Smooth muscle cell of the brain vasculature (primary cell): ENCODE data around the gene TRAPPC6A.

ENCODE experiments used
- DNase-seq: peaks from one replicate; pipeline ENCODE4 v3.0.0-alpha.2; 2012; ENCODE audit warnings: low read depth, low spot score

Gene TRAPPC6A

DNA sequence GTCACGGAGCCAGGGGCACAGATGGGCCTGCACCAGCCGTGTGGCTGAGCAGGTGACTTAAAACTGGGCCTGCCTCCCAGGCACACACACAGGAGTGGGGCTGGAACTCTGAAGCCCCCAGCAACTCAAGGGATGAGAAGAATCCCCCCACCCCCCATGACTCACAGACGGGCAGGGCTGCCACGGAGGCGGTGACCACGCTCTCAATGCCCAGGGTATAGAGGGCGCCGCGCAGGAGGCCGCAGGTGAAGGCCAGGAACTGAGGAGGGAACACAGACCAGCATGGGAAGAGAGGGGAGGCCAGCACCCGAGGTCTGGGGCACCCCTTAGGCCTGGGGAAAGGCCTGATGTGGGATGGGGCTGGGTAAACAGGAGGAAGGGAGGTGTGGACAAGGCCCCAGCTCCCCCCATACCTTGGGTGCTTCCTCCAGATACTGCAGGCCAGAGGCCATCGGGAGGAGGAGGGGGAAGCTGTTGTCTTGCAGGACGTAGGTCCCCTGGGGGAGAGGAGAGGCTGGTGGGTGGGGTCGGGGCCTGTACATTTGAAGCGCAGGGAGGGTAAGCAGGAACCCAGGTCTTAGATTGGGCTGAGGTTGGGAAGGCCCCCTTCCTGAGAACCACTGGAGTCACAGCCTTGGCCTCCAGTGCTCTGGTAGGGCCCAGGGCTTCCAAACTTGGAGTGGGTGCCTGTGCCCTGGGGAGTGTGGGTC, 14.1 kb downstream of the TRAPPC6A start:
- DNase-seq = no peak

DNA sequence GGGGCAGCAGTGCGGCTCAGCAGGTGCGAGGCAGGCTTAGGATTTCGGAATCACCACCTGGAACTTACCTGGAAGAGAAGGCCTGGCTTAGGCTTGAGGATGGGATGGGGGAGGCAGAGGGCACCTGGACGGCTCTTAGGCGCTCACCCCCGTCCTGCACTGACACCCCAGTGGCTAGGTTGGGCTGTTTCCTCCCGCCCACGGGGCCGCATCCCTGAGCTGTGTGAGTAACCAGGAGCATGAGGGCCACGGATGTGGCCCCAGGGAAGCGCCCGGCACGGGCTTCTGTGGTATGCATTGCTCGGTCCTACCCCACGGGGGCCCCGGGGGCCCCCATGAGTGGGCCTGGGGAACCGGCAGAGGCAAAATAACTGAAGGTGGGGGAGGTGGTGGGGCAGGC, 14.9 kb downstream of the TRAPPC6A start:
- no peak for DNase-seq

DNA sequence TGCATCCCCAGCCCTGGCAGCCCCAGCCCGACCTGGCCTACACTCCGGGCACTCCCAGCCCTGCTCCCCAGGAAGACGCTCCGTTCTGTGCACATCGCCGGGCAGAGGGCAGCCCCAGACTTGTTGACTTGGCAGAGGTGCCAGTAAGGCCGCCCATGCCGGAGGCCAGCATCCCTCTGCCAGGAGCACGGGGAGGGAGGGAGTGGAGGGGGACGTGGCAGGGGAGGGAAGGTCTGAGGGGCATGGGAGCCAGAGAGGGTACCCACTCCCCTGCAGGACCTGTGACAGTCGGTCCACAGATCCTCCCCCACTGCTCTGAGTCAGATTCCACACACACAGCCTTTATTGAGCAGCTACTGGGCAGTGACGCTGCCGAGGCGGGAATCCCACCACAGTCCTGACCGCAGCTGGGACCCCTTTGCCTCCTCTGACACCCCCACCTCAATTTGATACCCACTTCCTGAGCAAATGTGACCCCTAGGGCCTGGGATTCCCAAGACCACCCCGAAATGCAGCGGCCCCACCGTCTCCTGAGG, 15.4 kb downstream of the TRAPPC6A start:
- no peak for DNase-seq

DNA sequence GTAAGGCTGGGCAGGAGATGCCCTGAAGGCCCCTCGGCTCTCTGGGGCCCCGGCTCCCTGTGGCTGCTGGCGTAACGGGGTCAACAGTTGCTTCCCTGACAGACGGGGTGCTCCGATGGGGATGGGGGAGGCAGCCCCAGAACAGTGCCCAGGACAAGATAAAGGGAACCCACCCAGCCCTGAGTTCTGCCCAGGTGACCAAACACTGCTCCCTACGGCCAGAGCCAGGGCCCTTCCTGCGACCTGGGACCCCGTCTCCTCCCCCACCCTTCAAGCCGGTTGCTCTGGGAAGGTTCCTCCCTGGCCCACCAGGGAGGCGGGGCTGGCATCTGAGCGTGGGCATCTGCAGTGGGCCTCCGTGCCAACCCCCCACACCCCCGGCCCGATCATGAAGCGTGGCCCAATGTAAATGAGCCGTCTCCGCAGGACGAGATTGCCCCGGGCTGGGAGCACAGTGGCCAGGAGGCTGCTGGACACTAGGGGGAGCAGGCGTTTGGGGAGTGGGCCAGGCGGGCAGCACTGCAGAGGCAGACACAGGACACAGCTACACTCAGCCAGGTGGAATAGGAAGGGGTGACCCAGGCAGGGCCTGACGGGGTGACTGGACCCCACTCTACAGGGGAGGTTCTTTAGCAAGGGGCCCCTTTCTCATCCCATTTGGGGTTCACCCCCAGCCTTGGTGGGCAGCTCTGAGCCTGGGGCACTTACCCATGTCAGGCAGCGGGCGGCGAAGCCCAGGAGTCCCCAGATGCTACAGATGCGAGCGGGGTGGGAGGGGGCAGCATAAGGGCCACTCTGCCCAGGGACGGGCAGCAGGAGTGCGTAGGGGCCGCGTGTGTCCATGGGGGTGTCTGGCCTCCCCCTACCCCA, 16.1 kb downstream of the TRAPPC6A start:
- no peak for DNase-seq

DNA sequence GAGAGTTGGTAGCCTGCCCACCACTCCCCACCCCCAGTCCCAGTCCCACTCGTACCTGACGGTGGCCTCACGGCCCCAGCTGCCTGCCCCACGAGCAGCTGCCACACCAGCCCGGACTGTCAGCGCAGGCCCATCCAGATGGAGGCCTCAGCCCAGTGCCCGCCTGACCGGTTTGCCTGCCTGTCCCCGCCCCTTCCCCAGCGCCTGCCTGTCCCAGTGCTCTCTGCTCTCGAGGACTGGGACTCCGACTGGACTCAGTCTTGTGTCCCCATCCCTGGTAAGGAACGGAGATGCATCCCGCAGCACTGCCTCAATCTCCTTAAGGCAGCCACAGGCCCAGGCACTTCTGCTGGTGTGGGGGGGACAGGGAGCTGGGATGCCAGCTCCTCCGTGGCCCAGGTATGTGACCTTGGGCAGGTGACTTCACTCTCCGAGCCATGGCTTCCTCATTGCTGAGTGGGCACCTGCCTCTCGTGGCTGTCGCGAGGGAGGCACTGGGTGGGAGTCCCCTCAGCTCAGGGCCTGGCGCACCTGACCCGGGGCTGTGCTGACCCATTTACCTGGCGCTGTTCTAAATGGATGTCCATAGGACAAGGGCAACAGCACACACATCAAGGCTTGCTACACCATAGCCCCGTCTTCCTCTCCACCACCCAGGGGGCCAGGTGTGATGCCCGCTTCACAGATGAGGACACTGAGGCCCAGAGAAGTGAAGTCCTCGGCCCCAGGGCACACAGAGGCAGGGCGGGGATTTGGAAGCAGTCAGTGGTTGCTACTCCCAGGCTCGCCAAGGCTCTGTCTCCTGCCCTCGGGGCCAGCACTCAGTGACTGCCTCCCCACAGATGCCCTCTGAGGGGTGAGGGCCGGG, 16.9 kb downstream of the TRAPPC6A start, which contains the start of gene NKPD1:
TSS of gene NKPD1 (minus strand) at position 113 of the 868 bp plus-strand sequence. CDS start 832 bp downstream, outside the sequence.
- no peak for DNase-seq

DNA sequence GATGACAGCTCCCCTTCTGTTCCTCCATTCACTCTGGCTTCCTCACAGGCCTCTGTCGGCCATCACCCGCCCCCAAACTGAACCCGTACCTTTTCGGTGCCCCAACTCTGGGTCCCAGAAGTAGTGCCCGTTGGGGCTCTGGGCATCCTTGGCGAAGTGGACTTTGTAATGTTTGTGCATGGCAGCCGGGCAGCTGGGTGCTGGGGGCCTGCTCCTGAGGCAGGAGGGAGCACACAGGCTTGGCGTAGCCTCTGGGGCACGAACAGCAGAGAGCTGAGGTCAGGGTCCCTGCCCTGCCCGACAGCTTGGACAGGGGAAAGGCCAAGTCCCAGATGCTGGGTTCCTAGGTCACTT, 18.1 kb downstream of the TRAPPC6A start:
- no peak for DNase-seq

DNA sequence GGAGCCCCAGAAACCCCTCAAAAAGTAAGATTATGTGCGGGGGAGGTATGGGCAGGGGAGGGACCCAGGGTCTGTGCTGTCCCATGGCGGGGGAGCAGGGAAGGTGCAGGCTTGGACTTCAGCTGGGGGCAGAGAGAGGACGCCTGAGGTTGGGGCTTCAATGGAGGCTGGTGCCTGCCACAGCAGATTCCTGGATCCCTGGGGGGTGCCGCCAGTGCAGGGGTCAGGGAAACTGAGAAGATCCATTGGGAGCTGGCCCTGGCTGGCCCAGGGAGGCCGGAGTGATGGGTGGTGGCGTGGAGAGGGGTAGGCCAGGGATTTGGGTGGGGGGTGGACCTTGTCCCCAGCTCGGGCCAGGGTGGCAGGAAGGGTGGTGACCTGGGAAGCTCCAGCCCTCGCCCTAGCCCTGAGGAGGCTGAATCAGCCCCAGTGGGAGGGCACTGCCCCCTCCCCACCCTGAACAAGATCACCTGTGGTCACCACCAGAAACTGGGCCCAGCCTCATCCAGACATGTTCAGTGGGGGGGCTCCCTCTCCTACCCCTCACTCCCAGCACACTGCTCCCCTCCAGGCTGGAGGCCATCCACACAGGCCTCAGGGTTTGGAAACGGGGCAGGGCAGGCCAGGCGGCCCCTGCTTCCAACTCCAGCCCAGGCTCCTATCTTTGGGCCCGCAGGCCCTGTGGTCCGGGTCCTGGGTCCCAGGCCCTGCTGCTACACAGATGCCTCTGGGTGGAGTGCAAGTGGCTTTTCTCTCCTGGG, 18.6 kb downstream of the TRAPPC6A start:
- DNase-seq = no peak

DNA sequence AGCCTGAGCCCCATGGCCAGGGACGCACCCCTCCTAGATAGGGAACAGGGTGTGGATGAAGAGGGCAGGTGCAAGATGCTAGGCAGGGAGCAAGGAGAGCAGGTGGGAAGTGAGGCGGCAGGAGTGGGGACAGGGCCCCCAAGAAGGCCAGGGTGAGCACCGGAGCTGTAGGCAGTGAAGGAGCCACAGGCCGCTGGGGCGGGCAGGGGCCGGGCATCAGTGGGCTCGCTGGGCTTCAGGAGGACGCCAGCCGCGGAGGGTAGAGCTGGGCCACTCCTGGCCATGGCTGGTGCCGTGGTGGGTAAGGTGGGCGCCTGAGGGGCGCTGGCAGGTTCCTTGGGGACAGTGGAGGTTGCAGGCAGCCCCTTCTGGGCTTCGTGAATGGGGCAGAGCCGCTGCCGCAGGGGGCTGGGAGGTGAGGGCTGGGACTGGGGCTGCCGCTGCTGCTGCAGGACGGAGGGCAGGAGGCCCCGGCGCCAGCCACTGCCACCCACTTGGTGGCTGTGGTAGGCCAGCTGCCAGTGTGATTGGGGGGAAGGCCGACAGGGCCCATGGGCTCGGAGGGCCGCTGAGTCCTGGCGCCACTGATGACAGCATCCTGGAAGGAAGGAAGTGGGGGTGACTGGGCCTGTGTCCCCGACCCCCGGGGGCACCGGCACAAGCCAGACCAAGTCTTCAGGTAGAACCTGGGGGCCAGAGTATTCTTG, 19.4 kb downstream of the TRAPPC6A start:
- no peak for DNase-seq

DNA sequence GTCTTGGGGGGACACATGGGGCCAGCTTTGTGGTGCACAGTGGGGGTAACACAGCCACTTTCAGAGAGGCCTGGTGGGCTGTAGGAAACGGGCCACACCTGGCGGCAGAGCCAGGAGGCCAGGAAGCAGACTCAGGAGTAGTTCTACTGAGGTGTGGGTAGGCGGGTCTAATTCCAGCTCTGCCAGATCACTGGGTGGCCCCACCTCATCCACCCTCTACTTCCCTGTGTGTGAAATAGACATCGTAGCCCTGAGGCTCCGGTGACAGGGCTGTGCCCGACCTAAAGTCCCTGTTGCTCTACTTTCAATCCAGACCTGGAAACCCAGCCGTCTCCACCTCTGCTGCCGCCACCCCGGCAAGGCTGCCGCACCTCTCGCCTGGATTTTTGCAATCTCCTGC, 21.3 kb downstream of the TRAPPC6A start:
- no peak for DNase-seq

DNA sequence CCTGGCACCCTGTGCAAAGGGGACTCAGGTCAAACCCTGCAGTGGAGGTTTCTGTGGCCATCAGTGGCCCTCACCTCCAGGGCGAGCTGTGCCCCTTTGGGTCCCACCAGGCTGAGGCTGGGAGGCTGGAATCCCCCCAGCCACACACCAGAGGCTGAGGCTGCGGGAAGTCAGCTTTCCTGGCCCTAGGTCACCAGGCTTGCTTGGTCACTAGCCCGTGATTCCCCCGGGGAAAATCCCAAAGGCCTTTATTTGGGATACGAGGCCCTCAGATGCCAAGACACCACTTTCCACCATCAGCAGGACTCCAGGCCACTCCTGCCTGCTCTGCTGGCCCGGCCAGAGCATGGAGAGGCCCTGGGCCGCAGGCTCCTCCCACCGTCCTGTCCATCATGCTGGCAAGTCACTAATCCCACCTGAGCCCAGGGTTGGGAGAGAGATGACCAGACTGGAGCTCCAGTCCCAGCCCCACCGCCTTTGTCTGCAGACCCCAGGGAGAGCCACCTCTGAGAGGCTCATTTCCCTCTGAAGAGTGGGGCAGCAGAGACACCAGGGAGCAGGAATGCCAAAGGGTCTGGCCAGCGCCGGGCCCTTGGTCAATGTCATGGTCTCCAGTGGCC, 21.9 kb downstream of the TRAPPC6A start:
- no peak for DNase-seq

DNA sequence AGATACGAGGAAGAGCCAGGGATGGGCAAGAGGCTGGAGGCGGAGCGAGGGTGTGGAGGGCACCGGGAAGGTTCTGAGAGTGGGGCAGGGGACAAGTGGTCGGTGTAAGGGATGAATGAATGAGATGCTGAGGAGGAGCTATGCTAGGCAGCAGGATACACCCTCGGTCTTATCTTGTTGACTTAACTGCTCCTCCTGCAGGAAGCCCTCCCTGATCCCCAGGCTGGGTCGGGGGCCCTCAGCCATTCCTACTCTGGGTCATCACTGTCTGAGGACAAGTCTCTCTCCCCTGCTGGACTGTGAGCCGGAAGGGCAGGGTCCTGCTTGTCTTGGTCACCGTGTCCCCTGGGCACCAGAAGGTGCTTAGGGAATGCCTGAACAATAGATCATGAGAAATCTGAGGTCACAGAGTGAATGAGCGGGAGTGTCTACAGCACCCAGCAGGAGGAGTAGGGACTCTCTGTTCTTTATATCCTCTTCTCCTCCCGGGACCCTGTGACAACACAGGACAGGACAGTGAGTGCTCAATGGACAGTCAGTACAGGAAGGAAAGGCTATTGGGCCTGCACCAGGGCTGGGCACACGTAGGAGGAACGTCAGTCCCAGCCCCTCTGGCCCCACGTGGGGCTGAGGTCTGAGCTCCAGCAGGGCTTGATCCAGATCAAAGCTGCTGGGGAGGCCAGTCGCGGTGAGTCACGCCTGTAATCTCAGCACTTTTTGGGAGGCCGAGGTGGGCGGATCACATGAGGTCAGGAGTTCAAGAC, 23.8 kb downstream of the TRAPPC6A start:
- peak; percentile 58 for DNase-seq

DNA sequence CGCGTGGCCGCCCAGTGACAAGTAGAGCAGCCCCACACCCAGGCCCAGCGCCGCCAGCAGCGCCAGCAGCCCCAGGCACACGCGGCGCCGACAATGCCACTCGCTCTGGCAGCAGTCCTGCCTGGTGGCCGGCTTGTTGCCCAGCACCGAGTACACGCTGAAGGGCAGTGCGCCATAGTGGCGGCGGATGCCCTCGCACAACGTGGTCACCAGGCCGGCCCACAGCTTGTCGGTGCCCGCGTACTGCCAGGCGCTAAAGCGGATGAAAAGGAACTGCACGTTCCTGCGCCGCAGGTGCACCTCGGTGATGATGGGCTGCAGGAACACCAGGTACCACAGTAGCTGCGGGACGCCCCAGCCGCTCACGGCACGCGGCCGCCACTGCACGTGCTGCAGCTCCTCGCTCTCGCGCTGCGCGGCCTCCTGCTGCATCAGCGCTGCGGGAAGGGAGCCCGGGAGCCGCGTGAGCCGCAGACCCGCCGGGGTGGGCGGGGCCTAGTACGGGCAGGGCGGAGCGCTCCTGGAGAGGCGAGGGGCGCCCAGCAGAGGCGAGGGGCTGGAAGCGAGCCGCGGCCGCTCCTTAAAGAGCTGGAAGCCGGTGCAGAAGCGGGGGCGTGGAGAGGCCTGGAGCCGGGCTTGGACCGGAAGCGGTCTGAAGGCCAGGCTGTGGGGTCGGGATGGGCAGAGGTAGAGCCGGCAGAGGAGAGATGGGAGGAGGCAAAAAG, 24.5 kb downstream of the TRAPPC6A start:
- no peak for DNase-seq

DNA sequence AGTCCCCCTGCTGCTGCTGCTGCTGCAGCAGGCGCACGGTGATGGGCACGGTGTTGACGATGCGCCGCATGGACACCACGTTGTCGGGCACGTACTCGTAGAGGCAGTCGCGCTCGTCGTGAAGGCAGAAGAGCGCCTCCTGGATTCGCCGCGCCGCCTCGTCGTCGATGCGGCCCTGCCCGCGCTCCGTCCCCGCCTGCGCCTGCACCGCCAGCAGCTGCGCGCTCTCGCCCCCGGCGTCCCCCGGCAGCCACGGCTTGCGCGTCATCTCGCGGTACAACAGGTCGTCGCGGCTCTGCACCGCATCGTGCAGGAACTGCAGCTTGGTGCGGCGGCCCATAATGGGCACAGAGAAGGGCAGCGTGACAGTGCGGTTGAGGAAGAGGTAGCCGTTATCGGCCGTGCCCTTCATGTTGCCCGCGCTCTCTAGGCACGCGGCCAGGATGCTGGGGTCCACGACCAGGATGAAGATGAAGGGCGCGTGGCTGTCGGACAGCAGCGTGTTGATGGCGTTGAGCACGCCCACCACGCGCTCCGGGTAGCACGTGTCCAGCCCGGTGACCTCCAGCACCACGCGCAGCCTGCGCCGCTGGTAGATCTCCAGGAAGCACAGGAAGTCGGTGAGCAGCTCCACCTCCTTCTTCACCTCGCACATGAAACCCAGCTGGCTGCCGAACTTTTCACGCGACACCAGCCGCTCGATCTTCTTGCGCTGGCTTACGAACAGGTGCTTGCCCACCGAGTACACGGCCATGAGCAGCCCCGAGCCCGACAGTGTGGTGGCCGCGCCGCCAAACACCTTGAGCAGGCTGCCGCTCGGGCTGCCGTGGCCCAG, 25.3 kb downstream of the TRAPPC6A start:
- no peak for DNase-seq

DNA sequence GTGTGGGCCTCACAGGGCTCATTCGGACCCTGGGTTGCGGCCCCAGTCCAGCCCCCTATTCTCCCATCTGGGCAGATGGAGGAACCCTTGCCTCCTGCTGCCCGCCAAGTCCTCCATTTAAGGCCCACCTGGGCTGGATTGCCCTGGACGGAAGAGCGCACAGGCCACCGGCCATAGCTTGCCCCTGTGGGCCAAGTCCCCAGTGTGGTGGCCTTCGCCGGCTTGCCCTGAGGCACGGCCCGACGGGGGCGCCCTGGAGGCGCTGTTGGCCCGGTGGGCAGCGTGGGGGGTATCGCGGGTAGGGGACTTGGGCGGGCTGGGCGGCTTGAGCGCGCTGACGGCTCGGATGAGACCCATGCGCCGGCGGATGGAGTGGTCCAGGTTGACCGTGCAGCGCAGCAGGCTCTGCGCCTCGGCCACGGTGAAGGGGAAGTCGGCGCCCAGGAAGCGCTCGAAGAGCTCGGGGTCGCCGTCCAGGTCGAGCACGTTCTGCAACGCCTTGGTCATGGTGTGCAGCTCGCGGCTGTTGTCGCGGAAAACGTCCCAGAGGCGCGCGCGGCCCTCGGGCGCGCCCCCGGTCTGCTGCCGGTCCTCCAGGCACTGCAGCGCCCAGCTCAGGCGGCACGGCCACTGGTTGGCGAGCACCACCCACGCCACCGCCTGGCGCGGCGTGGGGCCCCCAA, 26.1 kb downstream of the TRAPPC6A start:
- DNase-seq = no peak

DNA sequence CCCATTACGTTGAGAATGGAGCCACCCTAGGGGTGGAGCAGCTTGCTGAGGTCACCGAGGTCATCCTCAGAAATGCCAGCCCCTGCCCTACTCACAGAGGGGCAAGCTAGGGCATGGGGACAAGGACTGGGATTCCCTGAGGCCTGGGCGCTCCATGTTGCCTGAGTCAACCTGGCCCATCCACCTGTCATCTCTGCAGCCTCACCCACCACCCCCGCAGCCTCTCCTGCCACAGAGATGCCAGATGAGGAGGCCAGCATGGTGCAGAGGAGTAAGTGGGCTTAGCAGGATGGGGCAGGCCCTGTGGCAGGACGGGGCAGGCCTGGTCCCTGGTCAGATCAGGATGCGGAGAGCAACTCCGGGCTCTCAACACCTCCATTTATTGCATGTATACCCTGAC, 26.7 kb downstream of the TRAPPC6A start:
- DNase-seq = no peak

DNA sequence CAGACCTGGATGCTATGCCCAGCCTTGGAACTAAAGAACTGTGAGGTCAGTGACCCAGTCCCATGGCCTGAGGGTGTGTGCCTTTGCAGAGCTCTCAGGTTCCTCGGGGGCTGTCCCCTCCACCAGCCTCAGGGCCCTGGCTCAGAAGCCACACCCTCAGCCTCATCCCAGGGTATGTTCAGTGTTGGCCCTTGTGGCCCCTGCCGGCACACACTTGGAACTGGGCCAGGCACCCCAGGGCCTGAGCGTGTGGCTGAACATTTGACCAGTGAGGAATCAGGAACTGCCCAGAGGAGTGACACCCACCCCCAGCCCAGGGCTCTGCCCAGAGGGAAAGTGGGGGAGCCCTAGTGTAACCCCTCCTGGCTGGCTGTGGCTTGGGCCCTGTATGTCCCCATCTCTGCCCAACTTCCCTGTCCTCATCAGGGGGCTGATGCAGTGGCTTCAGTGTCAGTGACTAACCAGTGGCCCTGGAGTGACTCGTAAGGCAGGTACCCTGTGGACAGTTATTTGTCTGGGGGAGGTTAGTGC, 27.2 kb downstream of the TRAPPC6A start:
- no peak for DNase-seq

DNA sequence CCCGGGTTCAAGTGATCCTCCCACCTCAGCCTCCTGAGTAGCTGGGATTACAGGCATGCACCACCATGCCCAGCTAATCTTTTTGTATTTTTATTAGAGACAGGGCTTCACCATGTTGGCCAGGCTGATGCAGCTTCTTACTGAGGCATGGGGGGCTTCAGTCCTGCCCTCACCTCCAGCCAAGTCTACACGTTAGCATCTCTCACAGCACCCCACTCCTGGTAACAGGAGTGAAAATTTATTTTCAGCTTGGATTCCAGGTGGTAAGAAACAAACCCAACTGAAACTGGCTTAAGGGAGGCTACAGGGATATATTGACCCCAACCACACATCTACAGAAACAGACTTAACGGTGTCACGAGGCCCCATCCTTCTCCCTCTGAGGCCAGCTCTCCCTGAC, 27.9 kb downstream of the TRAPPC6A start:
- no peak for DNase-seq
